Activated CD8-positive, alpha-beta T cell treated with anti-CD3 and anti-CD28 coated beads for 36 hours (primary cell): ENCODE data around the gene IGFN1. TPM values are rescaled to one million over a fixed set of nuclear protein-coding genes. Genes with fewer than 3 reads are reported as not detected.

Experiments used
- ATAC-seq: fragments of 200-7000 bp; cut with Tn5 transposase; one replicate; pipeline ENCODE4 v1.10.0; 2021; ENCODE audit warnings: mild to moderate bottlenecking, moderate library complexity
- CTCF ChIA-PET: fragments of 350-600 bp; sonication (Branson Sonifier 250); formaldehyde crosslinking; loops from one replicate; lab custom pipeline; 2021; ENCODE audit warnings: antibody characterized with exemption; lab: Charles Lee
- POLR2A ChIA-PET: fragments of 350-600 bp; sonication (Branson Sonifier 250); formaldehyde crosslinking; loops from one replicate; lab custom pipeline; 2021; ENCODE audit warnings: antibody characterized with exemption; lab: Charles Lee
- DNase-seq: peaks from one replicate; pipeline ENCODE4 v3.0.0-alpha.2; 2020
- H3K27ac Mint-ChIP-seq: one replicate; pipeline ENCODE4 v1.8.0; 2021; ENCODE audit warnings: mild to moderate bottlenecking, mixed read lengths
- H3K27me3 Mint-ChIP-seq: one replicate; pipeline ENCODE4 v1.8.0; 2021; ENCODE audit warnings: mixed read lengths
- H3K36me3 Mint-ChIP-seq: one replicate; pipeline ENCODE4 v1.8.0; 2021; ENCODE audit warnings: low read depth, mixed read lengths
- H3K4me1 Mint-ChIP-seq: one replicate; pipeline ENCODE4 v1.8.0; 2021; ENCODE audit warnings: low read depth, mixed read lengths
- H3K4me3 Mint-ChIP-seq: one replicate; pipeline ENCODE4 v1.8.0; 2021; ENCODE audit warnings: mild to moderate bottlenecking, moderate library complexity, mixed read lengths
- H3K9me3 Mint-ChIP-seq: one replicate; pipeline ENCODE4 v1.8.0; 2021; ENCODE audit warnings: mixed read lengths
- intact Hi-C: fragments of 100-400 bp; cut with micrococcal nuclease; formaldehyde crosslinking; loops from one replicate; pipeline ENCODE4 v1.10.0; 2022
- total RNA-seq, 2 experiments: library from RNA; stranded (reverse); gene quantifications; one replicate each; pipeline ENCODE4 v1.2.3, GENCODE V29; 2021
- TF ChIP-seq, protein P1 (sequence below): fragments of 200-600 bp; IDR thresholded peaks from one replicate; pipeline ENCODE4 v1.8.0; 2022; ENCODE audit warnings: antibody characterized with exemption, mild to moderate bottlenecking

The IGFN1 gene
- total RNA-seq, 2 experiments from 2014 or later = not detected

DNA sequence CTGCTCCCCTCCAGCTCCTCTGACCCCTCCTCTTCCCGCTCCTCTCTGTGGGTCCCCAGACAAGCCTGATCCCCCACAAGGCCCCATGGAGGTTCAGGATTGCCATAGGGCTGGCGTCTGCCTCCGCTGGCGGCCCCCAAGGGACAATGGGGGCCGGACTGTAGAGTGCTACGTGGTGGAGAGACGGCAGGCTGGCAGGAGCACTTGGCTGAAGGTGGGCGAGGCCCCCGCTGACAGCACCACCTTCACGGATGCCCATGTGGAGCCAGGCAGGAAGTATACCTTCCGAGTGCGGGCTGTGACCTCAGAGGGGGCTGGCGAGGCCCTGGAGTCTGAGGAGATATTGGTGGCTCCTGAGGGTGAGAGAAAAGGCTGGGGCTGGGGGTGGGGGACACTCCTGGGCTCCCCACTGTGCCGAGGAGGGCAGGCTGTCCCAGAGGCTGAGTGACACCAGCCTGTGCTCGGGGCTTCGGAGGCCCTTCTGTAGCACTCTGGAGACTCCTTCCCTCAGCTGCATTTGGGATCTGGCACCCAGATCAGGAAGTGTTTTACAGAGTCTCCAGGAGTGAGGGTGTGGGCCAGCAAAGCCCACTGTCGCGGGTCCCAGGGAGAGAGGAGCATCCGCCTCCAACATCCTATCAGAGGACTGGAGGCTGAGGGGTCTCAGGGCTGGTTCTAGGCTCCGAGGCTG is 25.9 kb downstream of the IGFN1 start:
- intact Hi-C loops = no loop called here
- H3K27me3 Mint-ChIP-seq = peaks cover 1% of the 10 kb centered on the region
- H3K4me1 Mint-ChIP-seq = no peaks in the 10 kb centered on the region
- no peak for ATAC-seq
- H3K4me3 Mint-ChIP-seq = no peak overlapping the region
- no peak for DNase-seq
- H3K27ac Mint-ChIP-seq = no peak overlapping the region
- no peaks in the 10 kb centered on the region for H3K36me3 Mint-ChIP-seq
- ChIA-PET POLR2A (no interaction called here), CTCF (no interaction called here)
- TF ChIP-seq, protein P1, sequence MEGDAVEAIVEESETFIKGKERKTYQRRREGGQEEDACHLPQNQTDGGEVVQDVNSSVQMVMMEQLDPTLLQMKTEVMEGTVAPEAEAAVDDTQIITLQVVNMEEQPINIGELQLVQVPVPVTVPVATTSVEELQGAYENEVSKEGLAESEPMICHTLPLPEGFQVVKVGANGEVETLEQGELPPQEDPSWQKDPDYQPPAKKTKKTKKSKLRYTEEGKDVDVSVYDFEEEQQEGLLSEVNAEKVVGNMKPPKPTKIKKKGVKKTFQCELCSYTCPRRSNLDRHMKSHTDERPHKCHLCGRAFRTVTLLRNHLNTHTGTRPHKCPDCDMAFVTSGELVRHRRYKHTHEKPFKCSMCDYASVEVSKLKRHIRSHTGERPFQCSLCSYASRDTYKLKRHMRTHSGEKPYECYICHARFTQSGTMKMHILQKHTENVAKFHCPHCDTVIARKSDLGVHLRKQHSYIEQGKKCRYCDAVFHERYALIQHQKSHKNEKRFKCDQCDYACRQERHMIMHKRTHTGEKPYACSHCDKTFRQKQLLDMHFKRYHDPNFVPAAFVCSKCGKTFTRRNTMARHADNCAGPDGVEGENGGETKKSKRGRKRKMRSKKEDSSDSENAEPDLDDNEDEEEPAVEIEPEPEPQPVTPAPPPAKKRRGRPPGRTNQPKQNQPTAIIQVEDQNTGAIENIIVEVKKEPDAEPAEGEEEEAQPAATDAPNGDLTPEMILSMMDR = no peak
- no peaks in the 10 kb centered on the region for H3K9me3 Mint-ChIP-seq

DNA sequence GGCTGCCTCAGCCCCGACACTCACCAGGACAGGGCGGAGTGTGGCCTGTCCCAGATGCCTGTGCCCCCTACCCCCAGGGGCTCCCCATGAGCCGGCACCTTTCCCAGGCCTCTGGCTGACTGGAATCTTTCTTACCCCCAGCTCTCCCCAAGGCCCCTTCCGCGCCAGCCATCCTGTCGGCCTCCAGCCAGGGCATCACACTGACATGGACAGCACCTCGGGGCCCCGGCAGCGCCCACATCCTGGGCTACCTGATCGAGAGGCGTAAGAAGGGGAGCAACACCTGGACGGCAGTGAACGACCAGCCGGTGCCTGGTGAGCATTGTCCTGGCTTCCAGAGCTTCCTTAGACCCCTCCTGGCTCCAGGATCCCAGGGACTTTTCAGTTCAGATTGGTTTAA is 26.5 kb downstream of the IGFN1 start:
- ATAC-seq = no peak
- ChIA-PET POLR2A (no interaction called here), CTCF (no interaction called here)
- Mint-ChIP-seq H3K27ac (no peak overlapping the region), H3K4me1 (no peaks in the 10 kb centered on the region), H3K9me3 (no peaks in the 10 kb centered on the region), H3K27me3 (no peaks in the 10 kb centered on the region), H3K36me3 (no peaks in the 10 kb centered on the region), H3K4me3 (no peak overlapping the region)
- intact Hi-C loops = no loop called here
- TF ChIP-seq, protein P1 = no peak
- DNase-seq = no peak

DNA sequence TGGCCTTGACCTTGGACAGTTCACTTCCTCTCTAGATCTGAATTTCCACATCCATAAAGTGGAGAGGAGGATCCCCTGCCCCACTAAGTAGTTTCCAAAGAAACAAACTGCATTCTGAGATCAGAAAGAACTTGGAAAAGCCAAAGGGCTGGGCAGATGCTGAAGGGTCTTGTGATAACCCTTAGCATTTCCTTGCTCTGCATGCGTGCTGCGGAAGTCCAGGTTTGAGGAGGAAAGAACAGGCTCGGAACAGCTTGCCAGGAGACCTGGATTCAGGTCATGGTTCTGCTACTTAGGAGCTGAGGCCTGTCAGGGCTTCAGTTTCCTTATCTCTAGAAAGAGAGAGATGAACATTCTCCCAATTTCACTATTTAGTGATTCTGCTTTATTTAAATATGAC is 27.2 kb downstream of the IGFN1 start:
- H3K9me3 Mint-ChIP-seq = no peaks in the 10 kb centered on the region
- H3K27me3 Mint-ChIP-seq = no peaks in the 10 kb centered on the region
- ChIA-PET CTCF (no interaction called here), POLR2A (no interaction called here)
- DNase-seq = no peak
- TF ChIP-seq, protein P1 = no peak
- intact Hi-C loops = no loop called here
- no peaks in the 10 kb centered on the region for H3K4me1 Mint-ChIP-seq
- H3K4me3 Mint-ChIP-seq = no peak overlapping the region
- H3K27ac Mint-ChIP-seq = no peak overlapping the region
- no peak for ATAC-seq
- H3K36me3 Mint-ChIP-seq = no peaks in the 10 kb centered on the region

DNA sequence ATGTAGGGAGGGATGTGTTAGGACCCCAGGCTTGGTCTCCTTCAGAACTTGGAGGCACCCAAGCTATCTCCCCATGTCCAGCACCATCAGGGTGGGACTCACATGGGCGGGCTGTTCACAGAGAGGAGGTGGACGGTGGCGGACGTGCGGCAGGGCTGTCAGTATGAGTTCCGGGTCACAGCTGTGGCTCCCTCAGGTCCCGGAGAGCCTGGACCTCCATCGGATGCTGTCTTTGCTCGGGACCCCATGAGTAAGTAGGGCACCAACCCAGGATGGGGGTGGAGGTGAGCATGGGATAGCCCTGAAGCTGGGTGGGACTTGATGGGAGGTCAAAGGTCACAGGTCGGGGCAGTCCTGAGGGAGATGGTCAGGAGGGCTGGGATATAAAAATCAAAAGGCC is 27.8 kb downstream of the IGFN1 start:
- intact Hi-C loops = no loop called here
- ChIA-PET POLR2A (interaction anchor here (1.2 kb wide), 1 partner anchor 64 kb away, joined by 3 read pairs; the partner anchor contains the start of gene TMEM9), CTCF (interaction anchor here (0.7 kb wide), 2 partner anchors 68 to 132 kb away, joined by 3 read pairs; no protein-coding TSS in a partner anchor)
- no peak for ATAC-seq
- TF ChIP-seq, protein P1 = no peak
- H3K4me3 Mint-ChIP-seq = no peak overlapping the region
- no peaks in the 10 kb centered on the region for H3K36me3 Mint-ChIP-seq
- no peaks in the 10 kb centered on the region for H3K4me1 Mint-ChIP-seq
- no peaks in the 10 kb centered on the region for H3K27me3 Mint-ChIP-seq
- H3K9me3 Mint-ChIP-seq = no peaks in the 10 kb centered on the region
- no peak overlapping the region for H3K27ac Mint-ChIP-seq
- no peak for DNase-seq

DNA sequence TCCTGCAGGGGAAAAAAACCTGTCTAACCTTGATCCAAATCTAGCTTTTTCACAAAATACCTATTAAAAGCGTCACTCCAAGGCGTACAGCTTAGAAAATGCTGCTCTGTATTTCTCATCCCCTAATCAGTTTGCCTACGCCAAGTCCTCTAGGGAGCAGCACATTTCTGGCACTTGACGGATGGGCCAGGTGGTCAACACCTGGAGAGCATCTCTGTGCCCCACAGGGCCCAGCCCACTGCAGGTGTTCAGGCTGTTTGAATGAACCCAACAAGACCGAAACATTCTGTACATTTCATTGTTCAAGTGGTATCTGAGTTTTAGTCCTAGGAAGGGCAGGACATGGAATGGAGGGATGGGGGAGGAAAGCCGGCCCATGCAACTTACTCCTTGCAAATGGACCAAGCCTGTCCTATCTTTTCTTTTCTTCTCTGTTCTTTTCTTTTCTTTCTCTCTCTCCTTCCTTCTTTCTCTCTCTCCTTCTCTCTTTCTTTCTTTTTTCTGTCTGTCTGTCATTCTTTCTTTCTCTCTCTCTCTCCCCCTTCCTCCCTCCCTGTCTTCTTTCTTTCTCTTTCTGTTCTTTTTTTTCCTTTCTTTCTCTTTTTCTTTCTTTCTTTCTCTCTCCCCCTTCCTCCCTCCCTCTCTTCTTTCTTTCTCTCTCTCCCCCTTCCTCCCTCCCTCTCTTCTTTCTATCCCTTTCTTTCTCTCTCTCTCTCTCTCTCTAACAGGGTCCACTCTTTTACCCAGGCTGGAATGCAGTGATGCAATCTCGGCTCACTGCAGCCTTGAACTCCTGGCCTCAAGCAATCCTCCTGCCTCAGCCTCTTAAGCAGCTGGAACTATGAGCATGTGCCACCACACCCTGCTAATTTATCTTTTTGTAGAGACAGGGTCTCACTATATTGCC is 29.1 kb downstream of the IGFN1 start:
- DNase-seq = no peak

More for the DNA sequence above, 29.1 kb downstream of the IGFN1 start:
- H3K27ac Mint-ChIP-seq = no peak overlapping the region
- no peaks in the 10 kb centered on the region for H3K4me1 Mint-ChIP-seq
- ATAC-seq = no peak
- H3K4me3 Mint-ChIP-seq = no peak overlapping the region
- TF ChIP-seq, protein P1 = no peak
- intact Hi-C loops = no loop called here
- no peaks in the 10 kb centered on the region for H3K27me3 Mint-ChIP-seq
- ChIA-PET POLR2A (interaction anchor here (1.2 kb wide), 1 partner anchor 66 kb away, joined by 3 read pairs; the partner anchor contains the start of gene TMEM9), CTCF (no interaction called here)
- no peaks in the 10 kb centered on the region for H3K36me3 Mint-ChIP-seq
- H3K9me3 Mint-ChIP-seq = no peaks in the 10 kb centered on the region
